Vagina (tissue), 2 donors: ENCODE measurements around the gene INF2.

Source experiments
- CTCF ChIP-seq, 3 experiments: fragments of 450-650 bp in 2 of 3; fragments of 200-600 bp in 1 of 3; sonication (generic) in 1 of 3; IDR thresholded peaks; one replicate each; pipeline ENCODE4 v1.5.1; 2017 to 2019; ENCODE audit warnings: antibody characterized with exemption in 3 of 3, mild to moderate bottlenecking in 2 of 3, moderate library complexity in 2 of 3
- POLR2AphosphoS5 ChIP-seq, 2 donors: sonication (generic); formaldehyde crosslinking; IDR thresholded peaks; one replicate each; pipeline ENCODE4 v1.9.0; 2017; ENCODE audit warnings: antibody characterized with exemption in 2 of 2, mild to moderate bottlenecking in 2 of 2, low read depth in 1 of 2; ENCODE audit not compliant: insufficient read depth in 1 of 2

- TF ChIP-seq CTCF (IDR thresholded peaks at IDR 0.05) (no peak), POLR2AphosphoS5 (IDR thresholded peaks at IDR 0.05; ENCODE audit: insufficient read depth in 1 of 2, low read depth in 1 of 2) (no peak)
Observed at GRCh38 chr14:104696671-104697316, 7.4 kb downstream of the INF2 start.
